Motor neuron (in vitro differentiated cells): ENCODE results near the gene MACROD2. TPM values are rescaled to one million over a fixed set of nuclear protein-coding genes. Genes with fewer than 3 reads are reported as not detected.

ENCODE experiments used
- ATAC-seq, 8 experiments: fragments of 200-7000 bp; cut with Tn5 transposase; replicated peaks in 6 of 8; 2 replicates each; pipeline ENCODE4 v1.8.0; 2021; ENCODE audit warnings: mild to moderate bottlenecking in 8 of 8, moderate library complexity in 8 of 8
- H3K27ac ChIP-seq, 2 donors: fragments of 250-450 bp; sonication (Bioruptor Pico); 2 replicates each; pipeline ENCODE4 v1.9.0; 2021; ENCODE audit warnings: antibody characterized with exemption in 2 of 2, mild to moderate bottlenecking in 2 of 2, moderate library complexity in 1 of 2
- H3K4me1 ChIP-seq, 2 donors: fragments of 250-450 bp; sonication (Bioruptor Pico); replicated peaks in 1 of 2; 2 replicates each; pipeline ENCODE4 v1.6.1; 2021; ENCODE audit warnings: antibody characterized with exemption in 2 of 2, mild to moderate bottlenecking in 2 of 2, moderate library complexity in 1 of 2
- H3K4me3 ChIP-seq, 5 donors: fragments of 250-450 bp; sonication (Bioruptor Pico); 2 replicates each; pipeline ENCODE4 v1.9.0; 2021; ENCODE audit warnings: antibody characterized with exemption in 5 of 5, mild to moderate bottlenecking in 5 of 5, moderate library complexity in 4 of 5
- WGBS, 10 experiments: fragments of 450-650 bp; shearing (Covaris generic); methylation state at CpG; one replicate each; pipeline ENCODE4 v1.0.0; 2022; 5-methylcytosine and 5-hydroxymethylcytosine counted together
- in situ Hi-C, 9 experiments: fragments of 400-800 bp; cut with MboI; loops; one replicate each; pipeline ENCODE4 v1.15.0; 2021; ENCODE audit warnings: low sequenced_read_pairs in 9 of 9, low pct_unique_long_range_greater_than_20kb in 2 of 9; ENCODE audit not compliant: unreplicated experiment in 9 of 9
- total RNA-seq, 8 experiments: library from RNA; unstranded; fragments of 300-600 nt; gene quantifications; 2 replicates each; pipeline versions ENCODE4 v1.2.3 to v1.2.4, GENCODE V29; 2022

MACROD2 gene
- total RNA-seq, 8 experiments from 2014 or later = 4.3 to 24.9 (median 10.4) TPM

DNA sequence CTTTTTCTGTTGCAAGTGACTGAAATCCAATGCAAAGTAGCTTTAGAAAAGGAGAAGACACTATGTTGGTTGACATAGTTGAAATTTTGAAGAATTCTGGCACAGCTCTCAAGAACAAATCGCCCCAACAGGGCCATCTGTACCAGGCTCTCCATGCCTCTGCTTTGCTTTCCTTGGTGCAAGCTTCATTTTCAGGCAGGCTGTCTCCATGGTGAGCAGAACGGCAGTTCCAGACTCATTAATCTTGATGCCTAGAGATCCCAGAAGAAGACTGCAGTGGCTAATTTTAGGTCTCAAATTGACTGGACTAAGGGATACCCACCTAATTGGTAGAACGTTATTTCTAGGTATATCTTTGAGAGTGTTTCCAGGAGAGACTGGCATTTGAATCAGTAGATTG, 1292.8 kb downstream of the MACROD2 start:
- peaks cover 22 to 27% of the 10 kb centered on the region in 2 donors for H3K4me1 ChIP-seq
- H3K27ac ChIP-seq = no peak overlapping the region
- WGBS, 10 experiments = 7 to 100% (median 57%) methylated on average over 1 to 3 of the region's 3 CpGs
- H3K4me3 ChIP-seq = no peak overlapping the region
- in situ Hi-C loops = no loop called here
- peak in 5 of 8 experiments; percentile 31 to 84 (median 57) for ATAC-seq

DNA sequence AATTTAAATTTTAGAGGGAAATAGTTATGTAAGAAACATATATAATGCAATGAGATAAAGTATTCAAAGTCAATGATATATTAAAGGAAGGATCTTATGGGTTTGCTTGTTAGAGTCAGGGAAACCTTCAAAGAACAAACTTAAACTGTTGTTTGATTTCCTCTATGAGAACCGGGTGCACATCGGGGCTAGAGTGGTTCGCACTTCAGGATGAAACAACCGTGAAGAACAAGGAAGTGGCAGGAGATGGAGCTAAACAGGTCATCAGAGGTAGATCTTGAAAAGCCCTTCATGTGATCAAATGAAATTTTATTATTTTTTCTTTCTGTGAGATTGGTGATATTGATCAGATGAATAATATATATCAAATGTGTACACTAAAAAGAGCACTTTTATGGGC, 1294.0 kb downstream of the MACROD2 start:
- H3K27ac ChIP-seq = no peak overlapping the region
- H3K4me1 ChIP-seq = peaks cover 22 to 27% of the 10 kb centered on the region in 2 donors
- no peak overlapping the region for H3K4me3 ChIP-seq
- in situ Hi-C loops = no loop called here
- WGBS, 10 experiments = 11 to 100% (median 86%) methylated on average over 2 to 4 of the region's 4 CpGs
- ATAC-seq = no peak

DNA sequence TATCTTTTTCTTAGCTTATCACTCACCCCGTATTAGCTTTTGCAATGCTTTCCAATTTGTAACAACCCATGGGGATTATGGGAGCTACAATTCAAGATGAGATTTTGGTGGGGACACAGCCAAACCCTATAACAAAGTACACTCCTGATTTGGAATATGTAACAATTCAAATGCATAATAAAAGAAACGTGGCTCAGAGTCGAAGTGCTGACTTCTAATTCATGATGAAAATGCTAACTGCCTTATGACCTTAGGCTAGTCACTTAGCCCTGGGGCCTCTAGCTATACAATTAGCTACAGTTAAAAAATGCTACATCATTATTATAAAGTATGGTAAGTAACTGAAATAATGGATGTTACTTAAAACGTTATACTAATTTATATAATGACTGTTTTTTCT, 1297.1 kb downstream of the MACROD2 start:
- WGBS, 10 experiments = 0 to 80% (median 51%) methylated on average over 1 to 4 of the region's 4 CpGs; no CpG with 5 or more reads in 1 of the 10 experiments
- ATAC-seq = peak in 2 of 8 experiments; percentile 74 to 82

DNA sequence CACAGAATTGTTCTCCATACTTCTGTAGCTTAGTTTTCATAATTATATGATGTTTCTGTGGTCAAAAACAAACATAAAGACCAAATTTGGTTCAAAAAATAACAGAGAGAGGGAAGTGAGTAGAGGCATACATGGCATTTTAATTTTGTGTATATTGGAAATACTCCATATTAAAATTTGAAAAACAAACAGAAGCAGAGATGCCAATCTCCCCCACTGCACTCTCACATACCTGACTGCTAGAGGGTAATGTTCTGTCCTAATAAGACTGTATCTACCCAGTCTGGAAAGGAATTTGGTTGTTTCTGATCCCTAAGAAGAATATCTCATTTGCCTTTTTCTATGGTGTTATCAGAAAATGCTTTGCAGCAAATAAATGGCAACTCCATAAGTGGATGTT, 1301.1 kb downstream of the MACROD2 start:
- Histone ChIP-seq H3K4me1 (peaks cover 0 to 11% of the 10 kb centered on the region in 2 donors), H3K27ac (no peak overlapping the region), H3K4me3 (no peak overlapping the region)
- in situ Hi-C loops = no loop called here
- ATAC-seq = peak in 1 of 8 experiments; percentile 58

More for the DNA sequence above, 1297.1 kb downstream of the MACROD2 start:
- in situ Hi-C loops = no loop called here
- Histone ChIP-seq H3K4me1 (peaks cover 17 to 23% of the 10 kb centered on the region in 2 donors), H3K4me3 (no peak overlapping the region), H3K27ac (no peak overlapping the region)

GRCh38 chr20:15297059-15297875, 1302.0 kb downstream of the MACROD2 start:
- peaks cover 0 to 13% of the 10 kb centered on the region in 2 donors for H3K4me1 ChIP-seq
- in situ Hi-C loops = no loop called here
- ATAC-seq = no peak
- no peak overlapping the region for H3K27ac ChIP-seq
- WGBS, 10 experiments = 26 to 100% (median 92%) methylated on average over 1 to 5 of the region's 5 CpGs; no CpG with 5 or more reads in 1 of the 10 experiments
- no peak overlapping the region for H3K4me3 ChIP-seq

DNA sequence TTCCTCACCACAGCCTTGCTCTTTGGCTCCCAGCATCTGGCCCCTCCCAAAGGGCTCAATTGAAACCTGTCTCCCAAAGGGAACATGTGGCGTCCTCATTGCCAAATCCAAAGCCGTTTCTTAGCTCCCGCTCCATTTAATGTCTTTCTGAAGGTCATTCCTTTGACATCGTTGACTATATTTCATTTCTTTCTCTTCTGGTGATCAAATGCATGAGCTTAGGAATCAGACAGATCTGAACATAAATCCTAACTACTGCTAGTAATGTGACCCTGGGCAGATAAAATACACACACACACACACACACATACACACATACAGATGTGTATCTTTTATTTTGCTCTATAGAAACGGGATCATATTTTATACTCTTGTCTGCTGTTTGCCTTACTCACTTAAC, 1306.8 kb downstream of the MACROD2 start:
- H3K4me3 ChIP-seq = no peak overlapping the region
- H3K27ac ChIP-seq = no peak overlapping the region
- in situ Hi-C loops = no loop called here
- peak in 4 of 8 experiments; percentile 21 to 66 (median 60) for ATAC-seq
- 17 to 100% (median 64%) methylated on average over 1 to 5 of the region's 5 CpGs; no CpG with 5 or more reads in 3 of the 10 experiments for WGBS, 10 experiments
- peaks cover 0 to 24% of the 10 kb centered on the region in 2 donors for H3K4me1 ChIP-seq

DNA sequence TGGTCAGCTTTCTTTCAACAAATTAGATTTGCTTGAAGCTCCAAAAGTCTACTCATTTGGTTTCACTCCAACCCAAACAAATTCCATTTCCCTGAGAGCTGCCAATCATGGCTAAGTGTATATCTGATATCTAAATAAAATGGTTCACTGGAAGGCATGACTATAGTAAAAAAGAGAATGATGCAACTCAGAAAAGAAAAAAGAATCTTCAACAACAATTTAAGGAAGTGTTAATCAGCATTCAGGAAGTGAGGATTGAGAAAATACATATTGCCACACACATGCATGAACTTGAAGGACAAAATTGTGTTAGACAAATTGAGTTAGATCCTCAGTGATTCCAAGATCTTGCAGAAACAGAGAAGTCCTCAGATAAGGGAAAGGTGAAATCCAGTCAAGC, 1315.0 kb downstream of the MACROD2 start:
- in situ Hi-C loops = no loop called here
- Histone ChIP-seq H3K4me3 (no peak overlapping the region), H3K4me1 (no peaks in the 10 kb centered on the region), H3K27ac (no peak overlapping the region)
- ATAC-seq = no peak

GRCh38 chr20:15316556-15316955, 1321.2 kb downstream of the MACROD2 start:
- in situ Hi-C loops = no loop called here
- no peak for ATAC-seq
- WGBS, 10 experiments = 10 to 100% (median 100%) methylated on average over 1 of the region's 1 CpG; no CpG with 5 or more reads in 5 of the 10 experiments

GRCh38 chr20:15317546-15318232, 1322.4 kb downstream of the MACROD2 start:
- Histone ChIP-seq H3K27ac (no peak overlapping the region), H3K4me3 (no peak overlapping the region), H3K4me1 (no peaks in the 10 kb centered on the region)
- no peak for ATAC-seq
- WGBS, 10 experiments = 6 to 83% (median 70%) methylated on average over 1 to 2 of the region's 2 CpGs
- in situ Hi-C loops = no loop called here

More at GRCh38 chr20:15316556-15316955, 1321.2 kb downstream of the MACROD2 start:
- no peak overlapping the region for H3K27ac ChIP-seq
- no peaks in the 10 kb centered on the region for H3K4me1 ChIP-seq
- no peak overlapping the region for H3K4me3 ChIP-seq

GRCh38 chr20:15318682-15319081, 1323.4 kb downstream of the MACROD2 start:
- in situ Hi-C loops = no loop called here
- H3K4me3 ChIP-seq = no peak overlapping the region
- H3K27ac ChIP-seq = no peak overlapping the region
- ATAC-seq = no peak
- H3K4me1 ChIP-seq = no peaks in the 10 kb centered on the region

DNA sequence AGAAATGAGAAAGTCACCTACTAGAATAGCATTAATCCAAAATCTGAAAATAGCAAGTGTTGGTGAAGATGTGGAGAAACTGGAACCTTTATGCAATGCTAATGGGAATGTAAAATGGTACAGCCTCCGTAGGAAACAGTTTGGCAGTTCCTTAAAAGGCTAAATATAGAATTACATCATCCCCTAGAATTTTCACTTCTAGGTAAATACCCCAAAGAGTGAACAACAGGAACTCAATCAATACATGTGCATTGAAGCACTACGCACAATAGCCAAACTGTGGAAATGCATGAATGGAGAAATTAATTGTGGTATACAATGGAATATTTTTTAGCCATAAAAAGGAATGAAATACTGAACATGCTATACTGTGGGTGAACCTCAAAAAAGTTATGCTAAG, 1324.1 kb downstream of the MACROD2 start:
- Histone ChIP-seq H3K4me3 (no peak overlapping the region), H3K4me1 (no peaks in the 10 kb centered on the region), H3K27ac (no peak overlapping the region)
- 0 to 100% (median 88%) methylated on average over 1 to 2 of the region's 2 CpGs for WGBS, 10 experiments
- no peak for ATAC-seq
- in situ Hi-C loops = no loop called here

GRCh38 chr20:15320941-15321340, 1325.6 kb downstream of the MACROD2 start:
- in situ Hi-C loops = no loop called here
- no peak for ATAC-seq
- 0 to 94% (median 78%) methylated on average over 1 to 2 of the region's 2 CpGs; no CpG with 5 or more reads in 4 of the 10 experiments for WGBS, 10 experiments

DNA sequence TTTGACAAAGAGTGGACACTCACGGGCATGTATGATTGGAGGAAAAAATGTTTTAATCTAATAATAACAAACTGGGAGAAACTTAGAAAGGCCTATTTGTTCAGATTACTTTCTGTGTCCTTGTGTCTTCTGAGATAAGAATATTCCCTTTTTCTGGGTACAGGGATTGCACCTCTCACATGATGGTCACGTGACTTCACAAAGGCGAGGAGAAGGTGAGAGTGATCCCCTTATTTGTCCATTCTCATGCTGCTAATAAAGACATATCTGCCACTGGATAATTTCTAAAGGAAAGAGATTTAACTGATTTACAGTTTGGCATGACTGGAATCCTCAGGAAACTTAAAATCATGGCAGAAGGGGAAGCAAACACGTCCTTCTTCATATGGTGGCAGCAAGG, 1331.8 kb downstream of the MACROD2 start:
- in situ Hi-C loops = no loop called here
- H3K27ac ChIP-seq = no peak overlapping the region
- no peak for ATAC-seq
- WGBS, 10 experiments = 20 to 100% (median 86%) methylated on average over 1 to 4 of the region's 4 CpGs
- H3K4me3 ChIP-seq = no peak overlapping the region
- peaks cover 0 to 2% of the 10 kb centered on the region in 2 donors for H3K4me1 ChIP-seq

More at GRCh38 chr20:15320941-15321340, 1325.6 kb downstream of the MACROD2 start:
- Histone ChIP-seq H3K27ac (no peak overlapping the region), H3K4me3 (no peak overlapping the region), H3K4me1 (peaks cover 0 to 2% of the 10 kb centered on the region in 2 donors)
